Mammary epithelial cell (primary cell): Measurements from ENCODE around the gene GPC5.

ENCODE experiments used
- EZH2 ChIP-seq: IDR thresholded peaks from 2 replicates; pipeline ENCODE4 v1.6.1; 2012; ENCODE audit warnings: low read length, inconsistent platforms, borderline replicate concordance
- TF ChIP-seq, protein P1 (sequence below), 2 donors: IDR thresholded peaks in 1 of 2; conservative IDR thresholded peaks in 1 of 2; 2 replicates each; pipeline ENCODE4 v1.5.1; 2011 to 2012; ENCODE audit warnings: inconsistent platforms in 2 of 2, low read length in 2 of 2, mild to moderate bottlenecking in 2 of 2, control low read depth in 1 of 2, low read depth in 1 of 2; ENCODE audit not compliant: insufficient read depth in 1 of 2; ENCODE audit errors: extremely low read depth in 1 of 2

DNA sequence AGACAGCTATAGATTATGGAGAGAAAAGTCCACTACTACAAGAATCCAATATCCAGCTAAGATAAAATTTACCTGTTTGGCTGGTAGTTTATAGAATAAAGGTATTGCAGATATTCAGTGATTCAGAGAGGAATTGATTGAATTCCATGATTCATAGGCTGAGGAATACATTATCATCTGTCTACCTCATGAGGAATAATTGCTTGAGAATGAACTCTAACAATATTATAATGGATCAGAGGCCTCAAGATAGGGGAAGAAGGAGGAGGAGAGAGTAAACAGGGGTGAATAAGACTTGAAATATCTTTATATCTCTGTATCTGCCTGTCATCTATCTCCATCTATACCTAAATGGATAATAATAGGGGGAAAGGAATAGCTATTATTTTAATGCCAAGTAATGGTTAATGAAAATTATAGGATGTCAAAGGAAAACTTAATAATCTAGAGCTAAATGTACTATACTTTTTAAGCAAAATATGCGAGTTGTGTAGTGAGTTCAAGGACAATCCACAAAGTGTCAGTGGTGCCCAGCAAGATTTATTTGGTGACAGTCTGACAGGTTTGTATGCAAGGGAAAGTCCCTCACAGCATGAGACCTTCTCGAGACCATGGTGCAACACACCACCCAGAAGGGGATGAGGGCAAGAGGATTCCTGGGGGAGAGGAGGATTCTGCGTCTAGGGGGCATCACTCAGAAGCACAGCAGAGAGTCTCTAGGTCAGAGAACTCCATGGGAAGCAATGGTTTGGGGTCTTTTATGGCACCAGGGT is 224.5 kb downstream of the GPC5 start:
- TF ChIP-seq, protein P1, sequence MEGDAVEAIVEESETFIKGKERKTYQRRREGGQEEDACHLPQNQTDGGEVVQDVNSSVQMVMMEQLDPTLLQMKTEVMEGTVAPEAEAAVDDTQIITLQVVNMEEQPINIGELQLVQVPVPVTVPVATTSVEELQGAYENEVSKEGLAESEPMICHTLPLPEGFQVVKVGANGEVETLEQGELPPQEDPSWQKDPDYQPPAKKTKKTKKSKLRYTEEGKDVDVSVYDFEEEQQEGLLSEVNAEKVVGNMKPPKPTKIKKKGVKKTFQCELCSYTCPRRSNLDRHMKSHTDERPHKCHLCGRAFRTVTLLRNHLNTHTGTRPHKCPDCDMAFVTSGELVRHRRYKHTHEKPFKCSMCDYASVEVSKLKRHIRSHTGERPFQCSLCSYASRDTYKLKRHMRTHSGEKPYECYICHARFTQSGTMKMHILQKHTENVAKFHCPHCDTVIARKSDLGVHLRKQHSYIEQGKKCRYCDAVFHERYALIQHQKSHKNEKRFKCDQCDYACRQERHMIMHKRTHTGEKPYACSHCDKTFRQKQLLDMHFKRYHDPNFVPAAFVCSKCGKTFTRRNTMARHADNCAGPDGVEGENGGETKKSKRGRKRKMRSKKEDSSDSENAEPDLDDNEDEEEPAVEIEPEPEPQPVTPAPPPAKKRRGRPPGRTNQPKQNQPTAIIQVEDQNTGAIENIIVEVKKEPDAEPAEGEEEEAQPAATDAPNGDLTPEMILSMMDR (conservative IDR thresholded peaks at IDR 0.05 in 1 of 2, IDR thresholded peaks at IDR 0.05 in 1 of 2; ENCODE audit: extremely low read depth in 1 of 2, insufficient read depth in 1 of 2, low read depth in 1 of 2, low read length in 2 of 2), result no peak
- no peak for TF ChIP-seq EZH2
